Peyer's patch (tissue), 4 donors: ENCODE measurements around the gene CHCT1. TPM values are rescaled to one million over a fixed set of nuclear protein-coding genes. Genes with fewer than 3 reads are reported as not detected.

ENCODE experiments used
- DNase-seq, 3 donors: peaks; one replicate each; pipeline ENCODE4 v3.0.0-alpha.2; 2017 to 2019
- H3K27ac ChIP-seq, 4 donors: fragments of 200-600 bp; sonication (generic); one replicate each; pipeline ENCODE4 v1.5.1; 2016 to 2019
- H3K27me3 ChIP-seq, 2 donors: fragments of 200-600 bp; sonication (generic); one replicate each; pipeline ENCODE4 v1.5.1; 2019
- H3K36me3 ChIP-seq, 3 donors: fragments of 200-600 bp; sonication (generic); one replicate each; pipeline ENCODE4 v1.5.1; 2016 to 2019
- H3K4me1 ChIP-seq, 4 donors: fragments of 200-600 bp; sonication (generic); one replicate each; pipeline ENCODE4 v1.5.1; 2016 to 2019
- H3K4me3 ChIP-seq, 4 donors: fragments of 200-600 bp; sonication (generic); 1 replicate in 3 of 4; 2 replicates in 1 of 4; pipeline ENCODE4 v1.5.1; 2016 to 2019; ENCODE audit warnings: mild to moderate bottlenecking in 1 of 4
- H3K9me3 ChIP-seq, 4 donors: fragments of 200-600 bp; sonication (generic); one replicate each; pipeline ENCODE4 v1.5.1; 2016 to 2019; ENCODE audit warnings: mild to moderate bottlenecking in 1 of 4
- POLR2A ChIP-seq, 2 donors: fragments of 450-650 bp; IDR thresholded peaks; one replicate each; pipeline ENCODE4 v1.5.1; 2017; ENCODE audit warnings: antibody characterized with exemption in 2 of 2, mild to moderate bottlenecking in 2 of 2, moderate library complexity in 2 of 2
- total RNA-seq, 4 donors: library from RNA; depleted of rRNA; stranded (reverse); fragments of >200 nt; gene quantifications; one replicate each; pipeline ENCODE4 v1.1.0, GENCODE V29; 2016
- TF ChIP-seq, protein P1 (sequence below), 6 experiments: fragments of 450-650 bp in 4 of 6; fragments of 200-600 bp in 2 of 6; sonication (generic) in 1 of 6; IDR thresholded peaks; one replicate each; pipeline ENCODE4 v1.5.1; 2017 to 2019; ENCODE audit warnings: antibody characterized with exemption in 6 of 6, mild to moderate bottlenecking in 3 of 6, moderate library complexity in 1 of 6

The CHCT1 gene
- total RNA-seq, 4 donors from 2014 or later: not detected

DNA sequence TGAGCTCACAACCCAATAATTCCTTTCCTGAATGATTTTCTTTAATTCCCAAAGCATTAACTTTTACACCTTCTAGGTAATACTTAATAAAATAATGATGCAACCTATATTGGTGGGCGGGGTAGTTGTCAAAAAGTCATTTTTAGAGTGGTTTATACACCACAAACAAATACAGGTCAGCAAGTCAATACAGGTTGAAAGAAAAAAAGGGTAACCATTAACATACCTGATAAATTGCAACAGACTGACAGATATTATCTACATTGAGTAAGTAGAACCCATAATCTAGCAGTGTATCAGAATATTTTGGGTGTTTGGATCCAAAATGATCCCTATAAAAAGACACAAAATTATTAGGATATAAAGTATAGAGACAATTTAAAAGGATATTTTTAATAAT, 39.3 kb downstream of the CHCT1 start:
- TF ChIP-seq, protein P1, sequence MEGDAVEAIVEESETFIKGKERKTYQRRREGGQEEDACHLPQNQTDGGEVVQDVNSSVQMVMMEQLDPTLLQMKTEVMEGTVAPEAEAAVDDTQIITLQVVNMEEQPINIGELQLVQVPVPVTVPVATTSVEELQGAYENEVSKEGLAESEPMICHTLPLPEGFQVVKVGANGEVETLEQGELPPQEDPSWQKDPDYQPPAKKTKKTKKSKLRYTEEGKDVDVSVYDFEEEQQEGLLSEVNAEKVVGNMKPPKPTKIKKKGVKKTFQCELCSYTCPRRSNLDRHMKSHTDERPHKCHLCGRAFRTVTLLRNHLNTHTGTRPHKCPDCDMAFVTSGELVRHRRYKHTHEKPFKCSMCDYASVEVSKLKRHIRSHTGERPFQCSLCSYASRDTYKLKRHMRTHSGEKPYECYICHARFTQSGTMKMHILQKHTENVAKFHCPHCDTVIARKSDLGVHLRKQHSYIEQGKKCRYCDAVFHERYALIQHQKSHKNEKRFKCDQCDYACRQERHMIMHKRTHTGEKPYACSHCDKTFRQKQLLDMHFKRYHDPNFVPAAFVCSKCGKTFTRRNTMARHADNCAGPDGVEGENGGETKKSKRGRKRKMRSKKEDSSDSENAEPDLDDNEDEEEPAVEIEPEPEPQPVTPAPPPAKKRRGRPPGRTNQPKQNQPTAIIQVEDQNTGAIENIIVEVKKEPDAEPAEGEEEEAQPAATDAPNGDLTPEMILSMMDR (IDR thresholded peaks at IDR 0.05): no peak
- TF ChIP-seq POLR2A (IDR thresholded peaks at IDR 0.05): no peak
- H3K4me1 ChIP-seq: no peaks in the 10 kb centered on the region
- no peak overlapping the region for H3K4me3 ChIP-seq
- peaks cover 0 to 95% (median 0%) of the 10 kb centered on the region in 3 donors for H3K36me3 ChIP-seq
- no peaks in the 10 kb centered on the region for H3K9me3 ChIP-seq
- no peak overlapping the region for H3K27ac ChIP-seq
- no peaks in the 10 kb centered on the region for H3K27me3 ChIP-seq
- no peak for DNase-seq

DNA sequence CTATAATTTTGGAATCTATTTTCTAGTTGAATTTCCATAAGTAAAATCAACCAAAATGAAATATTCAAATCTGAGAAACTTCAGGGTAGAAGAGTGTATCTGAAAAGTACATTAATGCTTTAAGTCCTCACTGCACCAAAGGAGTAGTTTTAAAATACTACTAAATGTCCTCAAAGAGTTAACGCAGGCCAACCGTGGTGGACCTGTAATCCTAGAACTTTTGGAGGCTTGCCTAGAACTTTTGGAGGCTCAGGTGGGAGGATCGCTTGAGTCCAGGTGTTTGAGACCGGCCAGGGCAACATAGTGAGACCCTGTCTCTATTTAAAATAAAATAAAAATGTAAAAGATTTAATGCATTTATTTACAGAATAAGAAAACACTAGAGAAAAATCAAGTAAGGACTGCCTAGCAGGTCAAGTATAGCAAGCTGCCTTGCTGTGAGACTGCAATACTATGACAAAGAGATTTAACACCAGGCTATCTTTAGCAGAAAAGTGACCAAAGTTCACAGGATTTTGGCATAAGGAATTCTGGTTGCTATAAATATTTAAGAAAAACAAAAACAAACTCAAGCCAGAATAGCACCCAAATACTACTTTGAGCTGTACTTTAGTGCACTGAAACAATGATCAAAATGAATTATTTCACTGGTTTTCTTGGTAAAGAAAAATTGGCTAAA, 41.0 kb downstream of the CHCT1 start:
- DNase-seq: no peak
- no peaks in the 10 kb centered on the region for H3K4me1 ChIP-seq
- H3K36me3 ChIP-seq: peaks cover 0 to 79% (median 0%) of the 10 kb centered on the region in 3 donors
- H3K9me3 ChIP-seq: no peaks in the 10 kb centered on the region
- H3K4me3 ChIP-seq: no peak overlapping the region
- H3K27me3 ChIP-seq: no peaks in the 10 kb centered on the region
- no peak overlapping the region for H3K27ac ChIP-seq
- no peak for TF ChIP-seq POLR2A (IDR thresholded peaks at IDR 0.05)
- TF ChIP-seq, protein P1 (IDR thresholded peaks at IDR 0.05): no peak

DNA sequence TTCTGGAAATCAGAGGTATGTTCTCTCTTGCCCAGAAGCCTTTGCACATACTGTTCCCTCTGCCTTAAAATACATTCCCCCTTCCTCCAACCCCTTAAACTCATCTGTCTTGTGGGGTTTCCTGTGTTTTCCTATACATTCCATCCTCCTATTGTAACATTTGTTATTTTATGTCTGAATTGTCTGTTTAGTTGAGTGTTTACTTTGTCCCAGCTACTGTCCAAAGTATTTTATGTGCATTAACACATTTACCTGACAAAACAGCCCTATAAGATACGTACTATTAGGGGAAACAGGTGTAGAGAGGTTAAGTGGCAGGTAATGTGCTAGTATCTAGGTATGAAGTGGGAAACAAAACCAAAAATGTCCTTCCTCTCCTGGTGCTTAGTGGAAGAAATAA, 42.1 kb downstream of the CHCT1 start:
- Histone ChIP-seq H3K27ac (no peak overlapping the region), H3K27me3 (no peaks in the 10 kb centered on the region), H3K36me3 (peaks cover 0 to 77% (median 0%) of the 10 kb centered on the region in 3 donors), H3K9me3 (no peaks in the 10 kb centered on the region), H3K4me1 (no peaks in the 10 kb centered on the region), H3K4me3 (no peak overlapping the region)
- TF ChIP-seq, protein P1 (IDR thresholded peaks at IDR 0.05): no peak
- no peak for DNase-seq

DNA sequence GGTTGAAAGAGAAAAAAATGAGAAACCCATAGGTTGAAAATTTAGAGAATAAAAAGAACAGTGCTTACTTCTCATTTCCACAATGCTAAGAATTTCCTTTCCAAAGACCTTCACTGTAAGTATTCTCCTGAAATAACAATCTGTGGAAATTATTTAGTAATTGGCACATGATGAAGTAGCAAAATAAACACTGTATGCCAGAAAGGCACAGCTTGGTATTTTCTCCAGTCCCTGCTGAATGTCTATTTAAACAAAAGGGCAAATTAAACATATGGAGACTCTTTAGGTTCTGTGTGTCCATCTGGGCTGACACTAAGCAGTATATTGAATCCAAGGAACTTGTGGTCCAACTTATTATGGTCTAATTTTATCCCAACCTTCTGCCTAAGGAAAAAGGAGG, 46.1 kb downstream of the CHCT1 start:
- H3K4me1 ChIP-seq: no peaks in the 10 kb centered on the region
- H3K27ac ChIP-seq: no peak overlapping the region
- no peaks in the 10 kb centered on the region for H3K27me3 ChIP-seq
- no peaks in the 10 kb centered on the region for H3K9me3 ChIP-seq
- H3K36me3 ChIP-seq: peaks cover 0 to 54% (median 0%) of the 10 kb centered on the region in 3 donors
- H3K4me3 ChIP-seq: no peak overlapping the region
- TF ChIP-seq POLR2A (IDR thresholded peaks at IDR 0.05): no peak
- TF ChIP-seq, protein P1 (IDR thresholded peaks at IDR 0.05): no peak
- DNase-seq: no peak

DNA sequence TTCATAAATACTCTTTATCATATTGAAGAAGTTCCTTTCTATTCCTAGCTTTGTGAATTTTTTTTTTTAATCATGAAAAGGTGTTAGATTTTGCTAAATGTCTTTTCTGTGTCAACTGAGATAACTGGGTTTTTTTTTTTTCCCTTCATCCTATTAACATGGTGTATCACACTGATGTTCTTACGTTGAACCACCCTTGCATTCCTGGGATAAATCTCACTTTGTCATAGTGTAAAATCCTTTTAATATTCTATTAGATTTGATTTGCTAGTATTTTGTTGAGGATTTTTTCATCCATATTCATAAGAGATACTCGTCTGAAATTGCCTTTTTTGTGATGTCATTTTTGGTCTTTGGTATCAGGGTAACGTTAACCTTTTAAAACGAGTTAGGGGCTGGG, 49.2 kb downstream of the CHCT1 start:
- DNase-seq: no peak
- Histone ChIP-seq H3K9me3 (no peaks in the 10 kb centered on the region), H3K4me1 (no peaks in the 10 kb centered on the region), H3K36me3 (peaks cover 0 to 27% (median 0%) of the 10 kb centered on the region in 3 donors), H3K27ac (no peak overlapping the region), H3K4me3 (no peak overlapping the region), H3K27me3 (no peaks in the 10 kb centered on the region)
- no peak for TF ChIP-seq POLR2A (IDR thresholded peaks at IDR 0.05)
- TF ChIP-seq, protein P1 (IDR thresholded peaks at IDR 0.05): no peak
